ENCODE data around the gene BTLA. TPM values are rescaled to one million over a fixed set of nuclear protein-coding genes. Genes with fewer than 3 reads are reported as not detected.
"Not testable (repeated sequence)": the region's sequence is repeated elsewhere in the genome, so short reads cannot be mapped to it uniquely, and the experiment has no call there.

Gene BTLA
- total RNA-seq, 2 donors from 2014 or later, result 0.14 to 0.38 TPM

DNA sequence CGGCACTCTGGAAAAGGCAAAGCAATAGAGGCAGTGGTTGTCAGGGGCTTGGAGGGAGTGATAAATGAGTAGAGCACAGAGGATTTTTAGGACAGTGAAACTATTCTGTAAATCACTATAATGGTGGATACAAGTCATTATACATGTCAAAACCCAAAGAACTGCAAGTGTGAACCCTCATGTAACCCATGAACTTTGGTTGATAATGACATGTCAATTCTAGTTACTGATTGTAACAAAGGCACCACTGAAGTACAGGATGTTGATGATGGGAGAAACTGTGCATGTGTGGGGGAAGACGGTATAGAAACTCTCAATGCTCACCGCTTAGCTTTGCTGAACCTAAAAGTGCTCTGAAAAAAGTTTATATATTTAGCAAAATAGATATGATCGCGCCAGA lies 36.0 kb downstream of the BTLA start:
- DNase-seq (ENCODE audit: low spot score), result no peak

DNA sequence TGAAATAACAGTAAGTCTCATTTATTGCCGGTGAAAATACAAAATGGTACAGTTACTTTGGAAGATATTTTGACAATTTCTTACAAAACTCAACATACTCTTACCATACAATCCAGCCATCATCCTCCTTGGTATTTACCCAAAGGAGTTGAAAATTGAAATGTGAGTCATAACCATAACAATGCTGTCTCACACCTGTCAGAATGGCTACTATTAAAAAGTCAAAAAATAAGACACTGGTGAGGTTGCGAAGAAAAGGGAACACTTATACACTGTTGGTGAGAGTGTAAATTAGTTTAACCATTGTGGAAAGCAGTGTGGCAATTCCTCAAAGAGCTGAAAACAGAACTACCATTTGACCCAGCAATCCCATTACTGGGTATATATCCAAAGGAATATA lies 37.5 kb downstream of the BTLA start:
- intact Hi-C loops (cut with DNase I); DNase-seq (ENCODE audit: low spot score): not testable (repeated sequence)

More for the DNA sequence above, 36.0 kb downstream of the BTLA start:
- intact Hi-C loops (cut with DNase I), result no loop called here

DNA sequence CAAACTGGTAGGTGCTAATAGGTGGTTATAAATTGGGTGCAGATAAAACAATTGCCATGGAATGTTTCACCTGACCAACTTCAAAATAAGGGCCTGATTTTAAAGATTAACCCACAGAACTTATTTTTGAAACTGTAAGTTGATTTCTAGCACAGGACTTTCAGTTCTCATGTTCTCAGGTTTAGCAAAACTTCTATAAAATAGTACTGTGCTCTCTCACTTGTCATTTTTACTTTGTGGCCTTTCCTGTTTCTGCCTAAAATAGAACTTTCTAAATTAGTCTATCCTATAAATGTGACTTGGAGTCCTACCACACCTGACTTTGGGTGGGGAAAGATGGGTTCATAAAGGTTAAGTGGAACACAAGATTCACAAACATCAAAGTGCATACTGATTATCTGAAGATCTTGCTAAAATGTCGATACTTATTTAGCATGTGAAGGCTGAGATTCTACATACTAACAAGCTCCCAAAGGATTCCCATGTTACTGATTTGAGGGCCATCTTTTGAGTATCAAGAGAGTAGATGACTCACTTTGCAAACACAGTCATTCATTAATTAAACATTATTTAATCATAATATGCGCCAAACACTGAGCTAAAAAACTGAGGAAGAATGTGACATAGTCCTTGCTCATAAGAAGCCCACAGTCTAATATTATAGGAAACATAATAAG lies 38.6 kb downstream of the BTLA start:
- no peak for DNase-seq (ENCODE audit: low spot score)
- intact Hi-C loops (cut with DNase I), result no loop called here

DNA sequence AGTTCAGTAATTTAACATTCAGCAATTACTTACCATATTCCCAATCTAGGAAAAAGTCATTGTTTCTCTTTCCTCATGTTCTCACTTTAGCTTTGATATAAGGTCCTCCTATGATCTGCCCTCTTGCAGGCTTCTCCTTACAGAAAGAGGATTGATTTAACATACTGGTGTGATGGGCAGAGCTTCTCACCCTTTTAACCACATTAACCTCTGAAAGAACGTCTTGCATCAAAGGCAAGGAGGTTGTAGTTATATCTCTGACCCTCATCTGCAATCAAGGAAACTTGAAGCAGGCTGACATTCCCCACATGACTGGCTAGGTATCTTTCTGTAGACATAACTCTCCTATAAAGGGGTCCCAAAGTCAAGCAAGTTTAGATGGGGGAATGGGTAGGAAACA lies 39.5 kb downstream of the BTLA start:
- DNase-seq (ENCODE audit: low spot score), result no peak
- intact Hi-C loops (cut with DNase I), result no loop called here

DNA sequence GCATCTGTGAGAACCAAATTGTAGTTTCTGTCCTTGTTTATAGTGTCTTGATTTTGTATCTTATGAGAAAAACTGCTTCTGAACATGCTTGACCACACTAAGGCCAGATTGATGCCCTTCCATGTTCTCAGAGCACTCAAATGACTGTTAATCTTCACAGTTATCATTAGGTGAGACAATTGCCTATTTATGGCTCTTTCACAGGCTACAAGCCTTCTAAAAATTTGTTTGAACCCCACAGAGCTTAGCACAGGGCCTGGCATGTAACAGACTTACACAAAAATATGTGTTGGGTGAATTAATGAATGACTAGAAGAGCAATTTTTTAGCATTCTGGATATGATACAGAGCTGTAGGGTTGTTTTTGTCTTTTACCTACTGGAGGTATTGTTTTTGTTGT lies 43.1 kb downstream of the BTLA start:
- intact Hi-C loops (cut with DNase I), result no loop called here
- no peak for DNase-seq (ENCODE audit: low spot score)

DNA sequence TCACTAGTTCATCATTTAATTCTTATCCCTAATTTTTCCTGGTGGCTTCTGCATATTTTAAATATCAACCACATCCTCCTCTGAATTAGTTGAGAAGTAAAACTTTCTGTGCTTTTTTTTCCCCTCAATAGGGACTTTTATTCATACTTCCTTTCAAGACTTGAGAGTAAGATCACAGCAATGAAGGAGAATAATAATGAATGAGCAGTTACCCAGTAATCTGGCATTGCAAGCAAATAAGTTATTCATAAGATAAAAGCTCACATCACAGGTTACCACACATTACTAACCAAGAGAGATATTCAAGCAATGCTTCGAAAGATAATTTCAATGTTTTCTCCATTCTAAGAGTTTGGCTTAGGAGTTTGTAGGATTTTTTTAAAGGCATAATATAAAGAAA lies 50.3 kb downstream of the BTLA start:
- intact Hi-C loops (cut with DNase I), result no loop called here
- DNase-seq (ENCODE audit: low spot score), result no peak

DNA sequence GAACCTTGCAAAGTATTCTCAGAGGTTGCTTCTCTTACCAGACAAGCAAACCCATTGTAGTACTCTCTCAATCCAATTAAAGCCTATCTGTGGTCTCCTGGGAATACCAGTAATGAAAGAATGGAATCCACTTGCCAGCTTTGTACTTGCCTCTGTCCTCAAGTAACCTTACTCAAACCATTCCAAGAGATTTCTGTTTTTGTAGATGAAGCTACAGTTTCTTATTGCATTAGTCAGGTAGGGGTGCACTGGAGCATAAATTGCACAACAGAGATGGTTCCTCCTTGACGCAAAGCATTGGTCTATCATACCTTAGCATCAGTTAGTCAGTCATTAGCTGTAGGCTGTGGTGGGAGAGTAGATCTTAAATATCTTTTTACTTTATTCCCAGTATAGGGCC lies 52.9 kb downstream of the BTLA start:
- no peak for DNase-seq (ENCODE audit: low spot score)
- intact Hi-C loops (cut with DNase I), result no loop called here

DNA sequence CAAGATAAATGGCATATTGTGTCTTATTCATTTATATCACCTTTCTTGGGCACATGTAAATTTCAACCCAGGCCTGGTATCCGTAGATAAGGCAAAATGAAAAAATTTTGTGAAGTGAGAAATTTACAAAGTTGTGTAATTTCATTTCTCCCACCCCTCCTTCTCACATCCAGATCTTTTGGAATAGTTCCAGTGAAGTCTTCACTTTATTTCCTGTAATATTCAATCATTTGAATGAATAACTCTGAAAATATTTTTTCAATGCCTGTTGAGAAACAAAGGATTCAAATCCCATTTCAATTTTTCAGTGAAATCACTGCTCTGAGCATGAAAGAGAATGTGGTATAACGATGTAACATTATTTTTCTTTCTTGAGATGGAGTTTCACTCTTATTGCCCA lies 53.4 kb downstream of the BTLA start:
- intact Hi-C loops (cut with DNase I), result no loop called here

DNA sequence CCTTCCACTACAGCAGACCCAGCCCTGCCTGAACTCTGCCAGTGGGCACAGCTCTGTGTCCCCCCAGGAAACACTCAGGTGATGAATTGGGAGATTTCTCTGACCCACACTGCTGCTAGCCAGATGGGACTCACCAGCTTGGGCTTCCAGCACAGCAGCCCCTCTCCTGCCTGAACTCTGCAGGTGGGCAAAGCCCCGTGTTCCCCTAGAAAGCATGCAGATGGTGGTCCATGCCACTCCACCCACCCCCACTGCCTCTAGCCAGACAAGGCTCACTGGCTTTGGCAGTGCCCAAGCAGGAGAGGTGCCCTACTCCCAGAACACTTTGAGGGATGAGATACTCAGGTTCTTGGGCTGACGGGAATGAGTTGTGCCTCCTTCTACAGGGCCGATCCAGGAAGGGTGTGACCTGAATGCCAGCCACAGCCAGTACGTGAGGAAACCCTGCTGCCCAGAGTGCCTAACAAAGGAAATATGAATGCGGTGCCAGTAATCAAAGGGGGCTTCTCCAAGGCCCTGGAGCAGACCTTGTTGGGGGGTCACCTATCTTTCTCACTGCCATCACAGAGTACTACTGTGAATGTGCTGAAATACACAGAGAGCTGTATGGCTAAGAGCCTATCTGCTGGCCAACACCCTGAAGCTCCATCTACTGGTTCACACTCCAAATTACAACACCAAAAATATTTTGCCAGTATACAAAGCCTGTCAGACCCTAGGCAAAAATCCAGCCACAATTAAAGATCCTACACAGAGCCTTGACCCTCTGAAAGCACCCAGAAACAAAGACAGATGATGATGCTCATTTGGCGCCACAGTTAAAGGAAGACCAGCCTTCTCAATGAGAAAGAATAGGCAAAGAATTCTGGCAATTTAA lies 61.9 kb downstream of the BTLA start:
- intact Hi-C loops (cut with DNase I), result loop anchor here in 1 of 2 donors (5.0 kb wide), 1 partner anchor 205 kb away; no protein-coding TSS in a partner anchor
- no peak for DNase-seq (ENCODE audit: low spot score)

More for the DNA sequence above, 53.4 kb downstream of the BTLA start:
- no peak for DNase-seq (ENCODE audit: low spot score)

DNA sequence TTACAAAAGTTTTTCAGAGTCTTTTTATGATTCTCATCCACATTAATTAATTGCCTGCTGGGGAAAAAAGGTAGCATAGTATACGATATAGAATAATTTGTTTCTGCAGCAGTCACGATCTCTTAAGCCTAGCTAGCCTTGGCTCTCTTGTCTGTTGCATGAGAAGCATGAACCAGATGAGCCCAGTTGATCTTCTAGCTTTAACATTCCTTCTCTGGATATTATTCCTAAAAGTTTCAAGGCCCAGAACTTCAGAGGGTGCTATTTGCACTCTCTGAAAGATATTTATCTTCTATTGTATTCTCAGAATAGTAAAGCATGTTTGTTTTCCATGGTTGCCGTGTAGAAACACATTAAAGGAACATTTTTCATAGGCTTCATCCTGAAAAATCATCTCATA lies 69.3 kb downstream of the BTLA start:
- intact Hi-C loops (cut with DNase I), result no loop called here
- DNase-seq (ENCODE audit: low spot score), result no peak

DNA sequence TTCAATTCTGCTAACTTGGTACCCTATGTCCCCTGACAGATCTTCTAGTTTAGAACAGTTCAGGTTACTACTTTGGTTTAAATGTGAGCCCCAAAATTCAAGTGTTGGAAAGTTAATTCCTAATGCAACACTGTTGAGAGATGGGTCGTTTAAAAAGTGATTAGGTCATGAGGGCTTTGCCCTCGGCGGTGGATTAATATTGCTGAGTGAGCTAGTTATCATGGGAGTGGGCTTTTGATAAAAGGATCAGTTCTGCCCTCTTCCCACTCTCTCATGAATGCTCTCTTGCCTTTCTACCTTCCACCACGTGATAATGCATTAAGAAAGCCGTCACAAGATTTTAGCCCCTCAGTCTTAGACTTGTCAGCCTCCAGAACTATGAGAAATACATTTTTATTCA lies 72.1 kb downstream of the BTLA start:
- DNase-seq (ENCODE audit: low spot score), result no peak
- intact Hi-C loops (cut with DNase I), result no loop called here

DNA sequence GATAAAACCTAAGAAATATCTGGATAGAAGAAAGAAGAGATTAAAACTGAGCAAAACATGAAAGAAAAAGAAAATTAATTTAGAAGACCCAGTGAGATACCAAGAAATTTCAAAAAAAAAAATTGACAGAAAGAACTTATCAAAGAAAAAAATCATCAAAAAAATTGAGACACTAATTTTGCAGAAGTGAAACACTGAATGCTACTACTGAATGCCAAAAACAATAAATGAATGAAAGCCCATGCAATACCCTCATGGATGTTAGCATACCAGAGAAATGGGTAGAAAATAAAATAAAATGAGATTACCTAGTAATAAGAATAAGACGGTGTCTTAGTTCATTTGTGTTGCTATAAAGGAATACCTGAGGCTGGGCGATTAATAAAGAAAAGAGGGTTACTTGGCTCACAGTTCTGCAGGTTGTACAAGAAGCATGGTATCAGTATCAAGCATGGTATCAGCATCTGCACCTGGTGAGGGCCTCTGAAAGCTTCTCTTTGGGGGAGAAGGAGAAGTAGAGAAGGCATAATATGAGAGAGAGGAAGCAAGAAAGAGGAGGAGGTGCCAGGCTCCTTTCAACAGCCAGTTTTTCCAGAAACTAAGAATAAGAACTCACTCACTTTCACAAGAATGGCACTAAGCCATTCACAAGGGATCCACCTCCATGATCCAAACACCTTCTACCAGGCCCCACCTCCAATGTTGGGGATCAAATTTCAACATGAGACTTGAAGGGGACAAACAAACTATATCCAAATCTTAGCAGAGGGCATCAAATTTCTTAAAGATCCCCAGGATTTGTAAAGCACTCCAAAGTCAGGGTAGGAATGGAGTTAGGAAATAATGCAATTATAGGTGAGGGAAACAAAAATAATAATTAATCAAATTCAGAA lies 73.2 kb downstream of the BTLA start:
- DNase-seq (ENCODE audit: low spot score), result no peak
- intact Hi-C loops (cut with DNase I), result no loop called here

DNA sequence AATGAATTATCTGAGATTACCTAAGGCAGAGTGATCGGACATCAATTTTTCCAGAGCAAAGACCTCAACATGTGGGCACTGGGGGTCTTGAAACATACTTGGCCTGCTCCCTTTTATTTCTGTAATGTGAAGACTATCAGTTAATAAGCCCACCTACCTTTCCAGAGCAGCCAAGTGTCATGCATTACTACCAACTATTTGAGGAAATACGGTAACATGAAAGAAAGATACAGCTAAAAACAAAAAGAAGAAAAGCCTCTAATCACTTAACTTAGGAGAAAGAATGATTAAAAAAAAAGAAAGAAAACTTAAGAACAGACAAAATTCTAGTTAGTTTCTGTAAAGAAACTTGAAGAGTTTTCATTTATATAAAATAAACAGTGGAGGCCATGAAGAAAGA lies 73.9 kb downstream of the BTLA start:
- intact Hi-C loops (cut with DNase I), result no loop called here
- DNase-seq (ENCODE audit: low spot score), result no peak

DNA sequence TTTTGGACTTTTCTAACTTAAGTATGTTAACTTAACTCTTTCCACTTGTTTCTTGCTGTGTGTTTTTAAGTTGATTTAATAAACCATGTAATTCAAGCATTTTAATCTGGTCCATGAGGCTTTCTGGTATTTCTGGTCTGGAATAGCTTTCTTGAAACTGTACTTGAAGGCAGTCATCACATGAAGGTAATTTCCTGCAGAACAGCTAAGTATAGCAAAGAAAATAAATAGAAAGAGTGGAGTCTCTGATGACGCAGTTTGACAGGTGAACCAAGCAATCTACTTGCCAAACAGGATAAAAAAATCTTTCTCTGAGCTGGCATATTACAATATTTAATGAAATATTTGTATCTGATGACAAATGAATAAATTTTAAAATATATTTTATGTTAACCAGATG lies 74.9 kb downstream of the BTLA start:
- intact Hi-C loops (cut with DNase I), result no loop called here

DNA sequence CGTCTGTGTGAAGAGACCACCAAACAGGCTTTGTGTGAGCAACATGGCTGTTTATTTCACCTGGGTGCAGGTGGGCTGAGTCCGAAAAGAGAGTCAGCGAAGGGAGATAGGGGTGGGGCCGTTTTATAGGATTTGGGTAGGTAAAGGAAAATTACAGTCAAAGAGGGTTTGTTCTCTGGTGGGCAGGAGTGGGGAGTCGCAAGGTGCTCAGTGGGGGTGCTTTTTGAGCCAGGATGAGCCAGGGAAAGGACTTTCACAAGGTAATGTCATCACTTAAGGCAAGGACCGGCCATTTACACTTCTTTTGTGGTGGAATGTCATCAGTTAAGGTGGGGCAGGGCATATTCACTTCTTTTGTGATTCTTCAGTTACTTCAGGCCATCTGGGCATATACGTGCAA lies 76.4 kb downstream of the BTLA start:
- DNase-seq (ENCODE audit: low spot score); intact Hi-C loops (cut with DNase I): not testable (repeated sequence)

More for the DNA sequence above, 74.9 kb downstream of the BTLA start:
- DNase-seq (ENCODE audit: low spot score), result no peak

DNA sequence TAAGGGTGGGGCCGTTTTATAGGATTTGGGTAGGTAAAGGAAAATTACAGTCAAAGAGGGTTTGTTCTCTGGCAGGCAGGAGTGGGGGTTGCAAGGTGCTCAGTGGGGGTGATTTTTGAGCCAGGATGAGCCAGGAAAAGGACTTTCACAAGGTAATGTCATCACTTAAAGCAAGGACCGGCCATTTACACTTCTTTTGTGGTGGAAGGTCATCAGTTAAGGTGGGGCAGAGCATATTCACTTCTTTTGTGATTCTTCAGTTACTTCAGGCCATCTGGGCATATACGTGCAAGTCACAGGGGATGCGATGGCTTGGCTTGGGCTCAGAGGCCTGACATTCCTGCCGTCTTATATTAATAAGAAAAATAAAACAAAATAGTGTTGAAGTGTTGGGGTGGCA lies 80.7 kb downstream of the BTLA start:
- DNase-seq (ENCODE audit: low spot score), result not testable (repeated sequence)
- intact Hi-C loops (cut with DNase I), result loop anchor here in 1 of 2 donors (5.0 kb wide), 1 partner anchor 49 kb away; no protein-coding TSS in a partner anchor

DNA sequence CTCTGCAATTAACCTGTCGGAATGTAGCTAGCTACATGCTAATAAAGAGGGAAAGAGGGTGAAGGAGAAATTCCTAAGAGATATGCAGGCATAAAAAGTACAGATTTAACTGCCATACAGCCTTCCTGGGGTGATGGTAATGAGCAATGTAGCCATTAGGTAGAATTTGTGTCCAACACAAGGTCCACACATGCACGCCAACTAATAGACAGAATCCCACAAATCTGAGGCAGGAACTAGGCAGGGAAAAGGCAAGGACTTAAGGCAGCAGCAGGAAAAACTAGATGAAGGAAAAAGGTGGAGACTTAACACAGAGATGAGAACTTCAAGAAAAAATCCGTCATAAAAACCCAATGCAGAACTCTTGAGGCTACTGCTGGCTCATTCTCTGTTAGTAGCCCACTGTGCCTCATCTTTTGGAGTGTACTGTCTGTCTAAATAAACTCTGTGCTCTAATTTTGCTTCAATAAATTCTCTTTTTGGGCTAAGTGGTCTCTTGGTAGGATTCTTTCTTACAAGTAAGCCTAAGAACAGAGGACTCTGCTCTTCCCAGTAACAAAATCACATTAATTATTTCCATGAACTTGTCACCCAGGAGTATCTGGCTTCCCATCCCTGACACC lies 81.5 kb downstream of the BTLA start:
- intact Hi-C loops (cut with DNase I), result loop anchor here in 1 of 2 donors (5.0 kb wide), 1 partner anchor 49 kb away; no protein-coding TSS in a partner anchor

DNA sequence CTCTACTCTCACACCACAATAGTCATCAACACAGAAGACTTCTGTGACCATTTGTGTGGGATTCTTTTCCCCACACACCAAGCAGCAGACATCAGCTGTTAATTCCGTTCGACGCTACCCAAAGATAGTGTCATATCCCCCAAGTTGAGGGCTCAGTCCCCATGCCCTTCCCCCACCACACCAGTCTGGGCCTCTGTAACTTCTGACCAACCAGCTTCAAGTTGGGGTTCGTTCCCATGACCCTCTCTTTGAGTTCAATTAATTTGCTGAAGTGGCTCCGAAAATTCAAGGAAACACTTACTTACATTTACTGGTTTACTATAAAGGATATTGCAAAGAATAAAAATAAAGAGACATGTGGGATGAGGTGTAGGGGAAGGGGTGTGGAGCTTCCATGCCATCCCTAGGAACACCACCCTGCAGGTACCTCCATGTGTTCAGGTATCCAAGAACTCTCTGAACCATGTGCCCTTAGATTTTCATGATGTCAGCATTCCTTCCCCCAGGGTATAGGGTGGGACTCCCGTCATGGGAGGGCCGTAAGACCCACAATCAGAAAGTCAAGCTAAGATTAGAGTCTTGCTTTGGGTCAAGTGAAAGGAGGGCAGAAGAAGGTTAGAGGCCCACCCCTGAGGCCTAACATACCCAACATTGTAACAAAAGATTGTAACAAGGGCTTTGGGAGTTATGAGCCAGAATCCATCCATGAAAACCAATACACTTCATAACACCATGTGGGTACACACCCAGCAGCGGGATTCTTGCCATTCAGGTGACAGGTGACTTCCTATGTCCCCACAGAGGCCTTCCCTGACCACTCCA lies 82.7 kb downstream of the BTLA start:
- intact Hi-C loops (cut with DNase I), result loop anchor here in 1 of 2 donors (5.0 kb wide), 1 partner anchor 51 kb away; no protein-coding TSS in a partner anchor
- no peak for DNase-seq (ENCODE audit: low spot score)

More for the DNA sequence above, 81.5 kb downstream of the BTLA start:
- DNase-seq (ENCODE audit: low spot score), result no peak
